HepG2 (cell line): ENCODE results near the gene ZNF519. TPM values are rescaled to one million over a fixed set of nuclear protein-coding genes. Genes with fewer than 3 reads are reported as not detected.

Experiments used
- CEBPB ChIP-seq: IDR thresholded peaks from 2 replicates; pipeline ENCODE4 v1.6.1; 2011; ENCODE audit warnings: low read depth, low read length, improper control_type of control experiment, borderline replicate concordance
- KDM3A ChIP-seq: IDR thresholded peaks from 2 replicates; pipeline ENCODE4 v1.6.1; 2018; ENCODE audit warnings: low read depth, missing compliant biosample characterization
- KDM4B ChIP-seq: sonication (generic); formaldehyde crosslinking; IDR thresholded peaks from 2 replicates; pipeline ENCODE4 v1.4.0; 2020; ENCODE audit warnings: missing genetic modification reagents
- KLF9 ChIP-seq: IDR thresholded peaks from 2 replicates; pipeline ENCODE4 v1.6.1; 2016; ENCODE audit warnings: low read depth
- MBD4 ChIP-seq: IDR thresholded peaks from 2 replicates; pipeline ENCODE4 v1.6.1; 2012; ENCODE audit warnings: low read length, inconsistent platforms, borderline replicate concordance
- NFYC ChIP-seq: IDR thresholded peaks from 2 replicates; pipeline ENCODE4 v1.6.1; 2016; ENCODE audit warnings: missing genetic modification reagents, missing compliant biosample characterization
- PLRG1 ChIP-seq: fragments of 450-650 bp; conservative IDR thresholded peaks from 2 replicates; pipeline ENCODE4 v1.6.1; 2016
- PTBP1 ChIP-seq: fragments of 200-400 bp; formaldehyde crosslinking; IDR thresholded peaks from 2 replicates; pipeline ENCODE4 v1.6.1; 2018; ENCODE audit warnings: low read length, low read depth; ENCODE audit not compliant: poor library complexity, severe bottlenecking
- TEAD2 ChIP-seq: sonication (generic); formaldehyde crosslinking; IDR thresholded peaks from 2 replicates; pipeline ENCODE4 v1.9.0; 2021; ENCODE audit warnings: missing genetic modification reagents
- ZNF652 ChIP-seq: IDR thresholded peaks from 2 replicates; pipeline ENCODE4 v1.6.1; 2016; ENCODE audit warnings: low read depth, borderline replicate concordance
- ZNF780A ChIP-seq: sonication (generic); formaldehyde crosslinking; IDR thresholded peaks from 2 replicates; pipeline ENCODE4 v1.8.0; 2022; ENCODE audit warnings: mild to moderate bottlenecking, missing genetic modification reagents, moderate library complexity
- polyA plus RNA-seq, 8 experiments: library from polyadenylated mRNA; depleted of rRNA in 3 of 8; stranded (reverse) in 7 of 8; unstranded in 1 of 8; fragments of >200 nt; fragmentation: Illumina TruSeq in 4 of 8; extraction: Trizol in 4 of 8; gene quantifications; 2 replicates each; pipeline versions ENCODE4 v1.2.1 to v1.2.3, GENCODE V29; 2011 to 2016; ENCODE audit warnings: low read depth in 4 of 8, missing spikeins in 1 of 8, mixed read lengths in 1 of 8; ENCODE audit not compliant: insufficient read depth in 1 of 8
- total RNA-seq, 5 experiments: library from RNA; depleted of rRNA; stranded (reverse); fragments of >200 nt; fragmentation: Illumina TruSeq; extraction: Trizol; gene quantifications; 2 replicates each; pipeline ENCODE4 v1.2.3, GENCODE V29; 2016; ENCODE audit warnings: low read depth in 1 of 5
- TF ChIP-seq, protein P1 (sequence below): sonication (generic); formaldehyde crosslinking; IDR thresholded peaks from 2 replicates; pipeline ENCODE4 v1.5.0; 2020; ENCODE audit warnings: mild to moderate bottlenecking, missing genetic modification reagents
- TF ChIP-seq, protein P2 (sequence below): sonication (generic); formaldehyde crosslinking; IDR thresholded peaks from 2 replicates; pipeline ENCODE4 v1.9.0; 2022; ENCODE audit warnings: missing genetic modification reagents, mild to moderate bottlenecking, borderline replicate concordance
- TF ChIP-seq, protein P3 (sequence below): sonication (generic); formaldehyde crosslinking; IDR thresholded peaks from 2 replicates; pipeline ENCODE4 v1.4.0; 2020; ENCODE audit warnings: missing genetic modification reagents
- TF ChIP-seq, protein P4 (sequence below): IDR thresholded peaks from 2 replicates; pipeline ENCODE4 v1.6.1; 2012; ENCODE audit warnings: low read depth, low read length, improper control_type of control experiment

ZNF519 gene
- total and polyA plus RNA-seq, 2 of the 13 experiments (the other 11 are each of a cell fraction or from before 2014, with no cell fraction given) = 7.3 to 11.1 TPM

DNA sequence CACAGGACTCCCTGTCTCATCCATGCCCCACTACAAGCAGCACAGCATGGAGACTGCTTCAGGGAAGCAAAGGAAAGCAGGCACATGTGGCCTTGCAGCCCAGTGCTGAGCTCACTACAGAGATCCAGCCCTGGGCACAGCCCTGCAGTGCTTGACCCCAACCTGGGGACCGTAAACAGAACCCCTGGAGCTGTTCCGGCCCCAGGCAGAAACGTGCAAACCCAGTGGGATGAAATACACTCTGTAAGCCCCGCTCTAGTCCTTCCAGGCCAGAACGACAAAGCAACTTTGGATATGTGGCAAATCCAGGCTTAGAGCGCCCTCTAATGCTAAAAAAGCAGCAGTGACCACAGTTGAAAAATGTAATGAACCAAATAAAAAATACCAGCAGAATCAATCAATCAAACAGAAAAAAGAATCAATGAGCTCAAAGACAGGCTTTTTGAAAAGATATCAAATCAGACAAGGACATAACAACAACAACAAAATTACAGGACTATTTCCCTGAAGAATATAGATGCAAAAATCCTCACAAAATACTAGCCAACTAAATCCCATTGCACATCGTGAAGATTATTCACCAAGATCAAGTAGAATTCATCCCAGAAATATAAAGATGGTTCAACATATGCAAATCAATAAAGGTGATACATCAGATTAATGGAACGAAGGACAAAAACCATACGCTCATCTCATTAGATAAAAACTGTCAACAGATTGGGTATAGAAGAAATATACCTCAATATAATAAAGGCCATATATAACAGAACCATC lies 45.6 kb downstream of the ZNF519 start (continued):
- TF ChIP-seq NFYC (CRISPR knock-in tag) = no peak
- no peak for TF ChIP-seq PLRG1
- TF ChIP-seq TEAD2 (CRISPR knock-in tag) = no peak
- no peak for TF ChIP-seq KLF9 (CRISPR knock-in tag)
- no peak for TF ChIP-seq CEBPB
- no peak for TF ChIP-seq KDM3A (CRISPR knock-in tag)
- TF ChIP-seq MBD4 = no peak
- no peak for TF ChIP-seq ZNF652 (CRISPR knock-in tag)
- TF ChIP-seq, protein P1, sequence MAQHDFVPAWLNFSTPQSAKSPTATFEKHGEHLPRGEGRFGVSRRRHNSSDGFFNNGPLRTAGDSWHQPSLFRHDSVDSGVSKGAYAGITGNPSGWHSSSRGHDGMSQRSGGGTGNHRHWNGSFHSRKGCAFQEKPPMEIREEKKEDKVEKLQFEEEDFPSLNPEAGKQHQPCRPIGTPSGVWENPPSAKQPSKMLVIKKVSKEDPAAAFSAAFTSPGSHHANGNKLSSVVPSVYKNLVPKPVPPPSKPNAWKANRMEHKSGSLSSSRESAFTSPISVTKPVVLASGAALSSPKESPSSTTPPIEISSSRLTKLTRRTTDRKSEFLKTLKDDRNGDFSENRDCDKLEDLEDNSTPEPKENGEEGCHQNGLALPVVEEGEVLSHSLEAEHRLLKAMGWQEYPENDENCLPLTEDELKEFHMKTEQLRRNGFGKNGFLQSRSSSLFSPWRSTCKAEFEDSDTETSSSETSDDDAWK = no peak
- TF ChIP-seq, protein P2, sequence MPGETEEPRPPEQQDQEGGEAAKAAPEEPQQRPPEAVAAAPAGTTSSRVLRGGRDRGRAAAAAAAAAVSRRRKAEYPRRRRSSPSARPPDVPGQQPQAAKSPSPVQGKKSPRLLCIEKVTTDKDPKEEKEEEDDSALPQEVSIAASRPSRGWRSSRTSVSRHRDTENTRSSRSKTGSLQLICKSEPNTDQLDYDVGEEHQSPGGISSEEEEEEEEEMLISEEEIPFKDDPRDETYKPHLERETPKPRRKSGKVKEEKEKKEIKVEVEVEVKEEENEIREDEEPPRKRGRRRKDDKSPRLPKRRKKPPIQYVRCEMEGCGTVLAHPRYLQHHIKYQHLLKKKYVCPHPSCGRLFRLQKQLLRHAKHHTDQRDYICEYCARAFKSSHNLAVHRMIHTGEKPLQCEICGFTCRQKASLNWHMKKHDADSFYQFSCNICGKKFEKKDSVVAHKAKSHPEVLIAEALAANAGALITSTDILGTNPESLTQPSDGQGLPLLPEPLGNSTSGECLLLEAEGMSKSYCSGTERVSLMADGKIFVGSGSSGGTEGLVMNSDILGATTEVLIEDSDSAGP (CRISPR knock-in tag) = no peak; the same call in 1 of the 2 replicates
- TF ChIP-seq, protein P3, sequence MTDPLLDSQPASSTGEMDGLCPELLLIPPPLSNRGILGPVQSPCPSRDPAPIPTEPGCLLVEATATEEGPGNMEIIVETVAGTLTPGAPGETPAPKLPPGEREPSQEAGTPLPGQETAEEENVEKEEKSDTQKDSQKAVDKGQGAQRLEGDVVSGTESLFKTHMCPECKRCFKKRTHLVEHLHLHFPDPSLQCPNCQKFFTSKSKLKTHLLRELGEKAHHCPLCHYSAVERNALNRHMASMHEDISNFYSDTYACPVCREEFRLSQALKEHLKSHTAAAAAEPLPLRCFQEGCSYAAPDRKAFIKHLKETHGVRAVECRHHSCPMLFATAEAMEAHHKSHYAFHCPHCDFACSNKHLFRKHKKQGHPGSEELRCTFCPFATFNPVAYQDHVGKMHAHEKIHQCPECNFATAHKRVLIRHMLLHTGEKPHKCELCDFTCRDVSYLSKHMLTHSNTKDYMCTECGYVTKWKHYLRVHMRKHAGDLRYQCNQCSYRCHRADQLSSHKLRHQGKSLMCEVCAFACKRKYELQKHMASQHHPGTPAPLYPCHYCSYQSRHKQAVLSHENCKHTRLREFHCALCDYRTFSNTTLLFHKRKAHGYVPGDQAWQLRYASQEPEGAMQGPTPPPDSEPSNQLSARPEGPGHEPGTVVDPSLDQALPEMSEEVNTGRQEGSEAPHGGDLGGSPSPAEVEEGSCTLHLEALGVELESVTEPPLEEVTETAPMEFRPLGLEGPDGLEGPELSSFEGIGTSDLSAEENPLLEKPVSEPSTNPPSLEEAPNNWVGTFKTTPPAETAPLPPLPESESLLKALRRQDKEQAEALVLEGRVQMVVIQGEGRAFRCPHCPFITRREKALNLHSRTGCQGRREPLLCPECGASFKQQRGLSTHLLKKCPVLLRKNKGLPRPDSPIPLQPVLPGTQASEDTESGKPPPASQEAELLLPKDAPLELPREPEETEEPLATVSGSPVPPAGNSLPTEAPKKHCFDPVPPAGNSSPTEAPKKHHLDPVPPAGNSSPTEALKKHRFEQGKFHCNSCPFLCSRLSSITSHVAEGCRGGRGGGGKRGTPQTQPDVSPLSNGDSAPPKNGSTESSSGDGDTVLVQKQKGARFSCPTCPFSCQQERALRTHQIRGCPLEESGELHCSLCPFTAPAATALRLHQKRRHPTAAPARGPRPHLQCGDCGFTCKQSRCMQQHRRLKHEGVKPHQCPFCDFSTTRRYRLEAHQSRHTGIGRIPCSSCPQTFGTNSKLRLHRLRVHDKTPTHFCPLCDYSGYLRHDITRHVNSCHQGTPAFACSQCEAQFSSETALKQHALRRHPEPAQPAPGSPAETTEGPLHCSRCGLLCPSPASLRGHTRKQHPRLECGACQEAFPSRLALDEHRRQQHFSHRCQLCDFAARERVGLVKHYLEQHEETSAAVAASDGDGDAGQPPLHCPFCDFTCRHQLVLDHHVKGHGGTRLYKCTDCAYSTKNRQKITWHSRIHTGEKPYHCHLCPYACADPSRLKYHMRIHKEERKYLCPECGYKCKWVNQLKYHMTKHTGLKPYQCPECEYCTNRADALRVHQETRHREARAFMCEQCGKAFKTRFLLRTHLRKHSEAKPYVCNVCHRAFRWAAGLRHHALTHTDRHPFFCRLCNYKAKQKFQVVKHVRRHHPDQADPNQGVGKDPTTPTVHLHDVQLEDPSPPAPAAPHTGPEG = no peak
- no peak for TF ChIP-seq KDM4B (CRISPR knock-in tag)
- TF ChIP-seq PTBP1 = no peak
- no peak for TF ChIP-seq ZNF780A (CRISPR knock-in tag)
- TF ChIP-seq, protein P4, sequence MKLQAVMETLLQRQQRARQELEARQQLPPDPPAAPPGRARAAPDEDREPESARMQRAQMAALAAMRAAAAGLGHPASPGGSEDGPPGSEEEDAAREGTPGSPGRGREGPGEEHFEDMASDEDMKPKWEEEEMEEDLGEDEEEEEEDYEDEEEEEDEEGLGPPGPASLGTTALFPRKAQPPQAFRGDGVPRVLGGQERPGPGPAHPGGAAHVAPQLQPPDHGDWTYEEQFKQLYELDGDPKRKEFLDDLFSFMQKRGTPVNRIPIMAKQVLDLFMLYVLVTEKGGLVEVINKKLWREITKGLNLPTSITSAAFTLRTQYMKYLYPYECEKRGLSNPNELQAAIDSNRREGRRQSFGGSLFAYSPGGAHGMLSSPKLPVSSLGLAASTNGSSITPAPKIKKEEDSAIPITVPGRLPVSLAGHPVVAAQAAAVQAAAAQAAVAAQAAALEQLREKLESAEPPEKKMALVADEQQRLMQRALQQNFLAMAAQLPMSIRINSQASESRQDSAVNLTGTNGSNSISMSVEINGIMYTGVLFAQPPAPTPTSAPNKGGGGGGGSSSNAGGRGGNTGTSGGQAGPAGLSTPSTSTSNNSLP = peak; percentile 59; the same call in 1 of the 2 replicates
